ENCODE measurements around the gene CAMK2N1.

CAMK2N1 gene

DNA sequence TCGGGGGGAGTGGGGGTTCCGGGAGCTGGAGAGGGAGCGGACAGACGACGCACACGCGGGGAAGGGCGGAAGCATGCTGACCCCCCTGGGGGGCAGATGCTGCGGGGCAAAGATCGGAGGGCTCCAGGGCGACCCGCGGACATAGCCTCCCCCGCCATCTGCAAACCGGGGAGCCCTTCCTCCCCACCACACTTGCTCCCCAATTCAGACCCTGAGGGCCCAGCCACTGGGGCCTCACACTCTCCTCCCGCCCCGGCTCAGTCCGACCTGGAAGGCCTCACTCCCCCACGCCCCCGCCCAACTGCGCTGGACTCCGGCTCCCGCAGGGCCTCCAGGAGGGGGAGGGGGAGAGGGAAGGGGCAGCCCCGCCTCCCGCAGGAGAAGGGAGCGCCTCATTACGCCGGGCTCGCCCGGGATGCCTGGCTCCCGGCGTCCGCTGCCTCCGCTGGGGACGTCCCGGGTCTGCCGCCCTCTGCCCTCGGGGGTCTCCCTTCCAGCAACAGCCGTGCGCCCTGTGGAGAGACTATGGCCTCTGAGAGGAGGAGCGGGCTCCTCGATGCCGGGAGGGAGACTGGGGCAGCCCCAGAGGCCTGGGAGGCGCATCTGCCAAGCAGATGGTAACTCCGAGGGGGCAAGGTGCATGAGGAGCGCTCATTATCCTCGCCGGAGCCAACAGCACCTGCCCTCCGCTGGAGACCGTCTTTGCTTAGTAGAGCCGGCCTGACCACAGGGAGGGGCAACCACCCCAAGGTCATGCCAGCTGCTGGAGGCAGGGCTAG, 636 bp upstream of the CAMK2N1 start:
- peak; percentile 13 for ATAC-seq
- TF ChIP-seq TCF4 (CRISPR knock-in tag; IDR thresholded peaks at IDR 0.05; ENCODE audit: borderline replicate concordance) (0 out of 2 replicates have a peak, but pooled peaks have one; percentile 53), ZFP30 (CRISPR knock-in tag; IDR thresholded peaks at IDR 0.05) (0 out of 2 replicates have a peak, but pooled peaks have one; percentile 49)
- TF ChIP-seq, protein P1, sequence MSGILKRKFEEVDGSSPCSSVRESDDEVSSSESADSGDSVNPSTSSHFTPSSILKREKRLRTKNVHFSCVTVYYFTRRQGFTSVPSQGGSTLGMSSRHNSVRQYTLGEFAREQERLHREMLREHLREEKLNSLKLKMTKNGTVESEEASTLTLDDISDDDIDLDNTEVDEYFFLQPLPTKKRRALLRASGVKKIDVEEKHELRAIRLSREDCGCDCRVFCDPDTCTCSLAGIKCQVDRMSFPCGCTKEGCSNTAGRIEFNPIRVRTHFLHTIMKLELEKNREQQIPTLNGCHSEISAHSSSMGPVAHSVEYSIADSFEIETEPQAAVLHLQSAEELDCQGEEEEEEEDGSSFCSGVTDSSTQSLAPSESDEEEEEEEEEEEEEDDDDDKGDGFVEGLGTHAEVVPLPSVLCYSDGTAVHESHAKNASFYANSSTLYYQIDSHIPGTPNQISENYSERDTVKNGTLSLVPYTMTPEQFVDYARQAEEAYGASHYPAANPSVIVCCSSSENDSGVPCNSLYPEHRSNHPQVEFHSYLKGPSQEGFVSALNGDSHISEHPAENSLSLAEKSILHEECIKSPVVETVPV (CRISPR knock-in tag; IDR thresholded peaks at IDR 0.05), result 0 out of 2 replicates have a peak, but pooled peaks have one; percentile 24
- TF ChIP-seq, protein P2, sequence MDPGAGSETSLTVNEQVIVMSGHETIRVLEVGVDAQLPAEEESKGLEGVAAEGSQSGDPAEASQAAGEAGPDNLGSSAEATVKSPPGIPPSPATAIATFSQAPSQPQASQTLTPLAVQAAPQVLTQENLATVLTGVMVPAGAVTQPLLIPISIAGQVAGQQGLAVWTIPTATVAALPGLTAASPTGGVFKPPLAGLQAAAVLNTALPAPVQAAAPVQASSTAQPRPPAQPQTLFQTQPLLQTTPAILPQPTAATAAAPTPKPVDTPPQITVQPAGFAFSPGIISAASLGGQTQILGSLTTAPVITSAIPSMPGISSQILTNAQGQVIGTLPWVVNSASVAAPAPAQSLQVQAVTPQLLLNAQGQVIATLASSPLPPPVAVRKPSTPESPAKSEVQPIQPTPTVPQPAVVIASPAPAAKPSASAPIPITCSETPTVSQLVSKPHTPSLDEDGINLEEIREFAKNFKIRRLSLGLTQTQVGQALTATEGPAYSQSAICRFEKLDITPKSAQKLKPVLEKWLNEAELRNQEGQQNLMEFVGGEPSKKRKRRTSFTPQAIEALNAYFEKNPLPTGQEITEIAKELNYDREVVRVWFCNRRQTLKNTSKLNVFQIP (CRISPR knock-in tag; IDR thresholded peaks at IDR 0.05; ENCODE audit: borderline replicate concordance, low read depth), result no peak

DNA sequence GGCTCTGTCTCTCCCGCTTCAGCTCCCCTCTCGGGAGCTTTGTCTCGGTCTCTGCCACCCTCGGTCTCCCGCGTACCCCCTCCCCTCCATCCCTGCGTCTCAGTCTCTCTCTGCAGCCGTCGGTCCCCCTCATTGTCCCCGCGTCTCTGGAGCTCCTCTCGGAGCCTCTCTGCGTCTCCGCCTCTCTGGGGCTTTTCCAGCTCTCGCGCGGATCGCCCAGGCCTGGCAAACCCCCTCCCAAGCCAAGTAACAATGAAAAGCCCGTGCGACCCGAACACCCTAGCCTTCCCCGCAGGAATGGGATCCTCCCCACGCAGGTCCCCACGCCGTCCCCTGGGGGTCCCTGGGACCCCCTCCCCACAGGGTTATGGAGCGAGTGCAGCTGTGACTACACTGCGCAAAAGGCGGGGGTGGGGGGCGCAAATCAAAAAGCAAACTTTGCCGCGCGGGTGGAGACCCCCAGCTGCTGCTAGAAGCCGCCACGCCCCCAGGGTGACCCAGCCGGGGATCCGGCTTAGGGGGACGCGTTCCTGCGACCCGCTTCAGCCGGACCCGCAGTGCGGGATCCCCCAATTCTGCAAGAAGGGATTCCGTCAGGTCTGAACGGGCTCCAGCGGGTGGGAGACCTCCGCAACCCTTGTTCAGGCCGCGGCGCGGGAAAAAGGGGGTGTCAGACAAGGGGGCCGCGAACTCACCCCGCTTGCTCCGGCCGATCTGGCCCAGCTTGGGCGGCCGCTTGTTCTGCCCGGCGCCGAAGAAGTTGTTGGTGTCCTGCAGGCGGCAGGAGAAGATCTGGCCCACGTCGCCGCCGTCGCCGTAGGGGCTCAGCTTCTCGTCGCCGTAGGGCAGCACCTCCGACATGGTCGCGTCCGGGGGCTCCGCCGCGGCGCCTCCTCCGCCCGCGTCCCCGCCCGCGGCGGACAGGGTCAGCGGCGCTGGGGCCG, 1.2 kb downstream of the CAMK2N1 start:
- peak; percentile 39; the same call in 2 of the 3 replicates for ATAC-seq
- TF ChIP-seq ISL1 (CRISPR knock-in tag; IDR thresholded peaks at IDR 0.05), result no peak
- TF ChIP-seq ZC3H10 (CRISPR knock-in tag; IDR thresholded peaks at IDR 0.05), result no peak
- TF ChIP-seq, protein P3, sequence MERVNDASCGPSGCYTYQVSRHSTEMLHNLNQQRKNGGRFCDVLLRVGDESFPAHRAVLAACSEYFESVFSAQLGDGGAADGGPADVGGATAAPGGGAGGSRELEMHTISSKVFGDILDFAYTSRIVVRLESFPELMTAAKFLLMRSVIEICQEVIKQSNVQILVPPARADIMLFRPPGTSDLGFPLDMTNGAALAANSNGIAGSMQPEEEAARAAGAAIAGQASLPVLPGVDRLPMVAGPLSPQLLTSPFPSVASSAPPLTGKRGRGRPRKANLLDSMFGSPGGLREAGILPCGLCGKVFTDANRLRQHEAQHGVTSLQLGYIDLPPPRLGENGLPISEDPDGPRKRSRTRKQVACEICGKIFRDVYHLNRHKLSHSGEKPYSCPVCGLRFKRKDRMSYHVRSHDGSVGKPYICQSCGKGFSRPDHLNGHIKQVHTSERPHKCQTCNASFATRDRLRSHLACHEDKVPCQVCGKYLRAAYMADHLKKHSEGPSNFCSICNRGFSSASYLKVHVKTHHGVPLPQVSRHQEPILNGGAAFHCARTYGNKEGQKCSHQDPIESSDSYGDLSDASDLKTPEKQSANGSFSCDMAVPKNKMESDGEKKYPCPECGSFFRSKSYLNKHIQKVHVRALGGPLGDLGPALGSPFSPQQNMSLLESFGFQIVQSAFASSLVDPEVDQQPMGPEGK (CRISPR knock-in tag; IDR thresholded peaks at IDR 0.05; ENCODE audit: borderline replicate concordance), result no peak
- TF ChIP-seq, protein P4, sequence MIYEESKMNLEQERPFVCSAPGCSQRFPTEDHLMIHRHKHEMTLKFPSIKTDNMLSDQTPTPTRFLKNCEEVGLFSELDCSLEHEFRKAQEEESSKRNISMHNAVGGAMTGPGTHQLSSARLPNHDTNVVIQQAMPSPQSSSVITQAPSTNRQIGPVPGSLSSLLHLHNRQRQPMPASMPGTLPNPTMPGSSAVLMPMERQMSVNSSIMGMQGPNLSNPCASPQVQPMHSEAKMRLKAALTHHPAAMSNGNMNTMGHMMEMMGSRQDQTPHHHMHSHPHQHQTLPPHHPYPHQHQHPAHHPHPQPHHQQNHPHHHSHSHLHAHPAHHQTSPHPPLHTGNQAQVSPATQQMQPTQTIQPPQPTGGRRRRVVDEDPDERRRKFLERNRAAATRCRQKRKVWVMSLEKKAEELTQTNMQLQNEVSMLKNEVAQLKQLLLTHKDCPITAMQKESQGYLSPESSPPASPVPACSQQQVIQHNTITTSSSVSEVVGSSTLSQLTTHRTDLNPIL (CRISPR knock-in tag; IDR thresholded peaks at IDR 0.05; ENCODE audit: low read depth), result no peak
- TF ChIP-seq, protein P1 (CRISPR knock-in tag; IDR thresholded peaks at IDR 0.05), result no peak
- no peak for TF ChIP-seq BACH2 (CRISPR knock-in tag; IDR thresholded peaks at IDR 0.05; ENCODE audit: borderline replicate concordance)

DNA sequence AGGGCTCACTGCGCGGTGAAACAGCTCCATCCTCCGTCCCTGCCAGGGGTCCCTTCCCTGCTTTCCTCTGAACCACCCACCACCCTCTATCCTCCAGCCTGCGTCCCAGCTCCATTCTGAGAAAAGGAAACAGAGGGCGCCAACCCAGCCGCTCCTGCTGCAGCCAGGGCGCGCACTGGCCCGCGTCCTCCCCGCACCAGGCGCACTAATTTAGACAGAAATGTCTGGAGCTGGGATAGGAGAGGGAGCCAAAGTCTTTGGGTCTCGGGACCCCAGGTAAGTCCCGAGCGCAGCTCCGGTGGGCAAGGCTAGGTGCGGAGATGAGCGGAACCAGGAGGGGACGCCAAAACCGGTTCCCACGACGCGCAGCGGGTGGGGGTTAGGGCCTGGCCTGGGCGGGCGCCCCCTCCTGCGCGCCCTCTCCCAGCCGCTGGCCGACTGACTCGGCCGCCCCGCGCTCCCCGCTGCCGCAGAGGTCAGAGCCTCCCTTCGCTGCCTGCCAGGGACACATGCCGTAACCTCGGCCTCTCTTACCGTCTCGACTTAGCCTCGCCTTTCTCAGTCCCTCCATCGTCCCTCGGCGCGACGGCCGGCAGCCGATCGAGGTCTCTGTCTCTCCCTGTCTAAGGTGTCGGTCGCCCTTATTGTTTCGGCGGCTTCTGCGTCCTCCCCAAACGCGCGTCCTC, 2.0 kb downstream of the CAMK2N1 start:
- ATAC-seq, result peak; percentile 43
- TF ChIP-seq RARB (CRISPR knock-in tag; IDR thresholded peaks at IDR 0.05) (no peak), ZNF565 (CRISPR knock-in tag; conservative IDR thresholded peaks at IDR 0.05; ENCODE audit: low read depth) (no peak), ZC3H10 (CRISPR knock-in tag; IDR thresholded peaks at IDR 0.05) (no peak), ZNF8 (CRISPR knock-in tag; IDR thresholded peaks at IDR 0.05) (no peak), ZFP3 (CRISPR knock-in tag; IDR thresholded peaks at IDR 0.05) (no peak), PPARA (CRISPR knock-in tag; IDR thresholded peaks at IDR 0.05; ENCODE audit: borderline replicate concordance) (no peak), ISL1 (CRISPR knock-in tag; IDR thresholded peaks at IDR 0.05) (no peak), TCF4 (CRISPR knock-in tag; IDR thresholded peaks at IDR 0.05; ENCODE audit: borderline replicate concordance) (no peak), ZNF70 (CRISPR knock-in tag; IDR thresholded peaks at IDR 0.05) (no peak), BACH2 (CRISPR knock-in tag; IDR thresholded peaks at IDR 0.05; ENCODE audit: borderline replicate concordance) (no peak), SNAI2 (CRISPR knock-in tag; IDR thresholded peaks at IDR 0.05) (no peak), GLIS3 (CRISPR knock-in tag; IDR thresholded peaks at IDR 0.05) (no peak)
- TF ChIP-seq, protein P5, sequence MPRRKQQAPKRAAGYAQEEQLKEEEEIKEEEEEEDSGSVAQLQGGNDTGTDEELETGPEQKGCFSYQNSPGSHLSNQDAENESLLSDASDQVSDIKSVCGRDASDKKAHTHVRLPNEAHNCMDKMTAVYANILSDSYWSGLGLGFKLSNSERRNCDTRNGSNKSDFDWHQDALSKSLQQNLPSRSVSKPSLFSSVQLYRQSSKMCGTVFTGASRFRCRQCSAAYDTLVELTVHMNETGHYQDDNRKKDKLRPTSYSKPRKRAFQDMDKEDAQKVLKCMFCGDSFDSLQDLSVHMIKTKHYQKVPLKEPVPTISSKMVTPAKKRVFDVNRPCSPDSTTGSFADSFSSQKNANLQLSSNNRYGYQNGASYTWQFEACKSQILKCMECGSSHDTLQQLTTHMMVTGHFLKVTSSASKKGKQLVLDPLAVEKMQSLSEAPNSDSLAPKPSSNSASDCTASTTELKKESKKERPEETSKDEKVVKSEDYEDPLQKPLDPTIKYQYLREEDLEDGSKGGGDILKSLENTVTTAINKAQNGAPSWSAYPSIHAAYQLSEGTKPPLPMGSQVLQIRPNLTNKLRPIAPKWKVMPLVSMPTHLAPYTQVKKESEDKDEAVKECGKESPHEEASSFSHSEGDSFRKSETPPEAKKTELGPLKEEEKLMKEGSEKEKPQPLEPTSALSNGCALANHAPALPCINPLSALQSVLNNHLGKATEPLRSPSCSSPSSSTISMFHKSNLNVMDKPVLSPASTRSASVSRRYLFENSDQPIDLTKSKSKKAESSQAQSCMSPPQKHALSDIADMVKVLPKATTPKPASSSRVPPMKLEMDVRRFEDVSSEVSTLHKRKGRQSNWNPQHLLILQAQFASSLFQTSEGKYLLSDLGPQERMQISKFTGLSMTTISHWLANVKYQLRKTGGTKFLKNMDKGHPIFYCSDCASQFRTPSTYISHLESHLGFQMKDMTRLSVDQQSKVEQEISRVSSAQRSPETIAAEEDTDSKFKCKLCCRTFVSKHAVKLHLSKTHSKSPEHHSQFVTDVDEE (CRISPR knock-in tag; IDR thresholded peaks at IDR 0.05), result no peak
- TF ChIP-seq, protein P1 (CRISPR knock-in tag; IDR thresholded peaks at IDR 0.05), result no peak
- TF ChIP-seq, protein P4 (CRISPR knock-in tag; IDR thresholded peaks at IDR 0.05; ENCODE audit: low read depth), result no peak

Data from SK-N-SH treated with all-trans-retinoic acid at 6 μM for 48 hours (cell line).